ENCODE results near the gene TBL1X. TPM values are rescaled to one million over a fixed set of nuclear protein-coding genes. Genes with fewer than 3 reads are reported as not detected.

The TBL1X gene
- polyA plus RNA-seq, 3 donors = 12.5 to 19.5 (median 13.8) TPM

DNA sequence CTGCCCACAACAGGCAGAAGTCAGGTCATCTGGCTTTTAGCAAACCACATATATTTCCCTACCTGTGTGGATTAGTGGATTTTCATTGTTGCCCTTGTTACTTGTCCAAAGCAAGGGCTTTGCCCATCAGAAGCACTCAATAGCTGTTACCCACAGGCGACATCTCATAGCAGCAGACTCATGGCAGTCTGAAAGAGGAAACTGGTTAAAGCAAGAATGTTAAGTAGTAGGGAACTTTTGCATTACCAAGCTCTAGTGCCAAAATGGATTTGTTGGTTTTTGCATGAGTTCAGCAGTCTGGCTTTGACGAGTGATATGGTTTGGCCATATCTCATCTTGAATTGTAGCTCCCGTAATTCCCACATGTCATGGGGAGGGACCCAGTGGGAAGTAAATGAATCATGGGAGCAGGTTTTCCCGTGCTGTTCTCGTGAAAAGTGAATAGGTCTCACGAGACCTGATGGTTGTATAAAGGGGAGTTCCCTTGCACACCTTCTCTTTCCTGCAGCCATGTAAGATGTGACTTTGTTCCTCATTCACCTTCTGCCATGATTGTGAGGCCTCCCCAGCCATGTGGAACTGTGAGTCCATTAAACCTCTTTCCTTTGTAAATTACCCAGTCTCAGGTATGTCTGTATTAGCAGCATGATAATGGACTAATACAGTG is 192.9 kb downstream of the TBL1X start:
- no peak overlapping the region for H3K4me3 Mint-ChIP-seq
- no CpG with 5 or more reads among the region's 6 CpGs for WGBS (ENCODE audit: insufficient coverage)
- no peaks in the 10 kb centered on the region for H3K4me1 Mint-ChIP-seq
- Histone ChIP-seq H3K36me3 (replicated peaks in 1 of 2; ENCODE audit: control insufficient read depth in 1 of 2, insufficient read depth in 2 of 2, low read length in 2 of 2) (peaks cover 35 to 83% of the 10 kb centered on the region in 2 donors), H4K20me1 (ENCODE audit: insufficient read depth, low read length) (peaks cover 30% of the 10 kb centered on the region), H2AFZ (ENCODE audit: insufficient read depth, low read depth, low read length, poor library complexity, severe bottlenecking) (no peak overlapping the region), H3K27me3 (ENCODE audit: control insufficient read depth in 2 of 2, insufficient read depth in 2 of 2, low read length in 2 of 2) (no peaks in the 10 kb centered on the region), H3K4me3 (replicated peaks in 1 of 3; ENCODE audit: low read depth in 2 of 3, low read length in 3 of 3) (no peak overlapping the region), H3K27ac (ENCODE audit: low read depth in 1 of 2, low read length in 2 of 2) (no peak overlapping the region), H3K9ac (ENCODE audit: insufficient read depth, low read length, poor library complexity, severe bottlenecking) (no peak overlapping the region), H3K4me2 (replicated peaks; ENCODE audit: extremely low read depth, low read length, poor library complexity, severe bottlenecking) (no peak overlapping the region), H3K4me1 (ENCODE audit: control insufficient read depth in 1 of 2, insufficient read depth in 2 of 2, low read length in 2 of 2) (no peaks in the 10 kb centered on the region), H3K9me3 (replicated peaks in 1 of 2; ENCODE audit: control insufficient read depth in 1 of 2, insufficient read depth in 1 of 2, low read length in 2 of 2) (no peaks in the 10 kb centered on the region), H3K79me2 (ENCODE audit: insufficient read depth, low read length) (no peaks in the 10 kb centered on the region)
- H3K9me3 Mint-ChIP-seq = peaks cover 0 to 4% (median 0%) of the 10 kb centered on the region in 7 donors
- H3K36me3 Mint-ChIP-seq = peaks cover 55 to 65% of the 10 kb centered on the region in 2 donors
- H3K27ac Mint-ChIP-seq = no peak overlapping the region
- peaks cover 0 to 19% (median 0%) of the 10 kb centered on the region in 3 donors for H3K27me3 Mint-ChIP-seq (ENCODE audit: low read depth in 3 of 3)
- no peak for DNase-seq
- TF ChIP-seq, protein P1, sequence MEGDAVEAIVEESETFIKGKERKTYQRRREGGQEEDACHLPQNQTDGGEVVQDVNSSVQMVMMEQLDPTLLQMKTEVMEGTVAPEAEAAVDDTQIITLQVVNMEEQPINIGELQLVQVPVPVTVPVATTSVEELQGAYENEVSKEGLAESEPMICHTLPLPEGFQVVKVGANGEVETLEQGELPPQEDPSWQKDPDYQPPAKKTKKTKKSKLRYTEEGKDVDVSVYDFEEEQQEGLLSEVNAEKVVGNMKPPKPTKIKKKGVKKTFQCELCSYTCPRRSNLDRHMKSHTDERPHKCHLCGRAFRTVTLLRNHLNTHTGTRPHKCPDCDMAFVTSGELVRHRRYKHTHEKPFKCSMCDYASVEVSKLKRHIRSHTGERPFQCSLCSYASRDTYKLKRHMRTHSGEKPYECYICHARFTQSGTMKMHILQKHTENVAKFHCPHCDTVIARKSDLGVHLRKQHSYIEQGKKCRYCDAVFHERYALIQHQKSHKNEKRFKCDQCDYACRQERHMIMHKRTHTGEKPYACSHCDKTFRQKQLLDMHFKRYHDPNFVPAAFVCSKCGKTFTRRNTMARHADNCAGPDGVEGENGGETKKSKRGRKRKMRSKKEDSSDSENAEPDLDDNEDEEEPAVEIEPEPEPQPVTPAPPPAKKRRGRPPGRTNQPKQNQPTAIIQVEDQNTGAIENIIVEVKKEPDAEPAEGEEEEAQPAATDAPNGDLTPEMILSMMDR (IDR thresholded peaks at IDR 0.05) = no peak
- intact Hi-C loops (cut with micrococcal nuclease) = no loop called here

DNA sequence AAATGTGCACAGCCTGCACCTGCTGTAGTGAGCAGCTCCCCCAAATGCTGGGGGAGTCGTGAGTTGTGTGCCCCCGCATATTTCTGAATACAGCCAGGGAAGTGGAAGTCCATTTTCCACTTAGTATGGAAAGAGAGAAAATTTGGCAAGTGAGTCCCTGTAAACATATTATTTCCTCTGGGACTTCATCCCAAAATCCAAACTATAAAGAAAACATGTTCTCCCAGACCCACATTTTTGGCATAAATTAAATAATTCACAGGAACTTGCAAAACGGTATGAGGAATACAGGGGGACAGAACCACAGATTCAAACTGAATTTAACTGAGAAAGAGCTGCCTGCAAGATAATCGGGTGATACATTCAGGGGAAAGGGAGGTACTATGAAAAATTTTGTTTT is 193.6 kb downstream of the TBL1X start:
- TF ChIP-seq, protein P1 (IDR thresholded peaks at IDR 0.05) = no peak
- intact Hi-C loops (cut with micrococcal nuclease) = no loop called here
- no peaks in the 10 kb centered on the region for H3K27me3 ChIP-seq (ENCODE audit: control insufficient read depth in 2 of 2, insufficient read depth in 2 of 2, low read length in 2 of 2)
- Mint-ChIP-seq H3K27ac (no peak overlapping the region), H3K27me3 (ENCODE audit: low read depth in 3 of 3) (peaks cover 0 to 19% (median 0%) of the 10 kb centered on the region in 3 donors), H3K4me1 (no peaks in the 10 kb centered on the region), H3K4me3 (no peak overlapping the region), H3K36me3 (peaks cover 55 to 61% of the 10 kb centered on the region in 2 donors), H3K9me3 (peaks cover 0 to 6% (median 0%) of the 10 kb centered on the region in 7 donors)
- no peak for DNase-seq
- peaks cover 25% of the 10 kb centered on the region for H4K20me1 ChIP-seq (ENCODE audit: insufficient read depth, low read length)
- H3K27ac ChIP-seq (ENCODE audit: low read depth in 1 of 2, low read length in 2 of 2) = no peak overlapping the region
- H3K4me1 ChIP-seq (ENCODE audit: control insufficient read depth in 1 of 2, insufficient read depth in 2 of 2, low read length in 2 of 2) = no peaks in the 10 kb centered on the region
- H2AFZ ChIP-seq (ENCODE audit: insufficient read depth, low read depth, low read length, poor library complexity, severe bottlenecking) = no peak overlapping the region
- peaks cover 35 to 79% of the 10 kb centered on the region in 2 donors for H3K36me3 ChIP-seq (replicated peaks in 1 of 2; ENCODE audit: control insufficient read depth in 1 of 2, insufficient read depth in 2 of 2, low read length in 2 of 2)
- WGBS (ENCODE audit: insufficient coverage) = 100% methylated on average over 1 of the region's 4 CpGs
- no peaks in the 10 kb centered on the region for H3K79me2 ChIP-seq (ENCODE audit: insufficient read depth, low read length)
- H3K4me2 ChIP-seq (replicated peaks; ENCODE audit: extremely low read depth, low read length, poor library complexity, severe bottlenecking) = no peak overlapping the region
- H3K9me3 ChIP-seq (replicated peaks in 1 of 2; ENCODE audit: control insufficient read depth in 1 of 2, insufficient read depth in 1 of 2, low read length in 2 of 2) = no peaks in the 10 kb centered on the region
- H3K4me3 ChIP-seq (replicated peaks in 1 of 3; ENCODE audit: low read depth in 2 of 3, low read length in 3 of 3) = no peak overlapping the region
- no peak overlapping the region for H3K9ac ChIP-seq (ENCODE audit: insufficient read depth, low read length, poor library complexity, severe bottlenecking)
